Activated CD8-positive, alpha-beta memory T cell treated with anti-CD3 and anti-CD28 coated beads, Interleukin-2, amount 50 U/mL, for 24 hours (primary cell): ENCODE data around the gene YIPF1.
"Not testable (repeated sequence)": the region's sequence is repeated elsewhere in the genome, so short reads cannot be mapped to it uniquely, and the experiment has no call there.

Experiments used
- DNase-seq: peaks from one replicate; pipeline ENCODE4 v3.0.0-alpha.2; 2020; ENCODE audit errors: extremely low read depth

The YIPF1 gene

DNA sequence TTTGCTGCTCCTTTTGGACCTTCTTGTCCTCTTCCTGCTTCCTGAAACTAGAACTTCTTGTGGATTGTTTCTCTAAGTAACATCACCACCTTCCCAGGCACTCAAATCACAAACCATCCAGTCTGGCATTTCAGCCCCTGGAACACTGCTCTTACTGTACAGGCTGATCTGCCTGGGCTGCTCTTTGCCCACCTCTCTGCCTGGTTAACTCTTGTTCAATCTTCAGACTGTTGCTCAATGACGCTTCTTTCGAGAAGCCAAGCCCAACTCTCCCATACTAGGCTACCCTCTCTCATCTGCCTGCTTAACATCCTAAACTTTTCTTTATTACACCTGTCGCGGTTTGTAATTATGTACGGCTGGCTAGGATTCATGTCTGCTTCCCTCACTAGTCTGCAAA is 5.0 kb upstream of the YIPF1 start:
- DNase-seq = no peak

DNA sequence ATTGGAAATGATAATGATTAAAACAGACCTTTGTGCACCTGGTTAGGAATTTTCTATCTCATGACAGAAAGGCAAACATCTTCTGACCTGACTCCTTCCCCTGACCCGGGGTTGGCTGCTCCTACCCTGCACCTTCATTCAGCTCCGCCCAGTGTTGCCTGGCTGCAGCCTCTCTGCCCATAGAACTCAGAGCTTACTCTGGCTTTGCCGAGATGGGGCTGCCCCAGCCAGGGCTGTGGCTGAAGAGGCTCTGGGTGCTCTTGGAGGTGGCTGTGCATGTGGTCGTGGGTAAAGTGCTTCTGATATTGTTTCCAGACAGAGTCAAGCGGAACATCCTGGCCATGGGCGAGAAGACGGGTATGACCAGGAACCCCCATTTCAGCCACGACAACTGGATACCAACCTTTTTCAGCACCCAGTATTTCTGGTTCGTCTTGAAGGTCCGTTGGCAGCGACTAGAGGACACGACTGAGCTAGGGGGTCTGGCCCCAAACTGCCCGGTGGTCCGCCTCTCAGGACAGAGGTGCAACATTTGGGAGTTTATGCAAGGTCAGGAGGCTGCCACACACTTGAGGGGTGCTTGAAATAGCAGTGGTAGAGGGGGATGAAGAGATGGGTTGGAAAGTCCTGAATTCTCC is 4.5 kb upstream of the YIPF1 start, which contains the start of gene DIO1:
DIO1 (plus strand) TSS at position 189 of the 638 bp plus-strand sequence; CDS start at position 213, 24 bp downstream.
- no peak for DNase-seq

DNA sequence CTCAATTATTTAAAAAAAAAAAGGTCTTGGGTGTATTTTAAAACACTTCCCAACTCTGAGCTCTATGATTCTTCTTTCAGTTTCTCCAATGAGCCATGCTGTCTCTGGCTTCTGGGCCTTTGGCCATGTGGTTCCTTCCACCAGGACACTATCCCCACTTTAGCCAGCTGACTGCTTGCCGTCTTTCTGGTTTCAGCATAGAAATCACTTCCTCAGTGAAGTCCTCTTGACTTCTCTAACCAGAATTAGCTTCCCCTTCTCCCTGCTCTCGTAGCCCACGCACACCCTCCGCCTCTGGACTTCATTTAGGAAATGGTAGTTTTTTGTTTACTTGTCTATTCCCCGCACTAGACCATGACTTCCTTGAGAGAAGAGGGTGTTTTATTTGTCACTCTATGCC is 3.3 kb upstream of the YIPF1 start:
- DNase-seq = no peak

DNA sequence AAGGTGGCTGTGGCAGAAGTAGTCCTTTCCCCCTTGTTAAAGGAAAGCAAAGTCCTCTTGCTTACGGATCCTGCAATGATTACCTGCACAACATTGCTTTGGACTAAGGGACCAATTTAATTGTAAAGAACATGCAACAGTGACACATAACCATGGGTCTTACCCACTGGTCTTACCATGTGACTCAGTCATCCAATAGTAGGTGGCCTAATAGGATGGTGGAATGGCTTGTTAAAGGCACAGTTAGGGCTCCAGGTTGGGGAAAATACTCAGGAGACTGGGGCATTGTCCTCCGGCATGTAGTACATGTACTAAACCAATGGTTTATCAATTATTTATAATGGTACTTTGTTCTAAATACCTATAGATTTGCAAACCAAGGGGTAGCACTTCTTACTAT is 2.1 kb upstream of the YIPF1 start:
- DNase-seq = no peak

DNA sequence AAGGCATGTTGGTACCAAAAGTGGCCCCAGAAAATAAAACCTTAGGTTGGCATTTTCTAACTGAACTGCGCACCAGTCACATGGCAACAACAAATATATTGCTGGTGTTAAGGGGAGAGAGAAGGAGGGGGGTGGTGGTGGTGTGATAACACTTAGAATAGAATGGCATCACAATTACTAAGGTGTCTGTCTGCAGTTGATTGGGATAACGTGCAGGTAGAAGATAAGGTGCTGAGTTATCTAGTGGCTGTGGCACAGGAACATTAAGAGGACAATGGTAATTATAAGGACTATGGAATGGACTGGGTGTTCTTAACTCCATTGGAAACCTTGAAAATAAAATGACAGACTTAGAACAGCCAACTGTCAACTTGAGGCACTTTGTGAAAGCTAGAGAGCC is 1.4 kb upstream of the YIPF1 start:
- DNase-seq = no peak

DNA sequence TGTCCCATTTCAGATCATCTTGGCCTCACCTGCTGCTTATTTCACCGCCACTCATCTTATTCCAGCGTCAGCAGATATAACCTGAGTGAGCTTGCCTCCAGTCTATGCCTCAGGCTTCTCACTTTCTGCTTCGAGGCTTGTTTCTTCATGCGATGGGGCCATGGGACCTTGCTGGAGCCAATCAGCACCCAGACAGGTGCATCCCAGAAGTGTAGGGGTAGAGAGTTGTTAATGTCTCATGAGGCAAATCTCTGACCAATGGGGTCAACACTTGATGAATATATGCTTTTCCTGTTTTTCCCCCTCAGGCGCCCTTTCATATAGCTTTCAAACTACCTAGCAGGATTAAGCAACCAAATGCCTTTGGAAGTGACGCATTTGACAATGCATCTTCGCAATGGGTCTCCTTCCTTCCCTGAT is 935 bp upstream of the YIPF1 start:
- no peak for DNase-seq

DNA sequence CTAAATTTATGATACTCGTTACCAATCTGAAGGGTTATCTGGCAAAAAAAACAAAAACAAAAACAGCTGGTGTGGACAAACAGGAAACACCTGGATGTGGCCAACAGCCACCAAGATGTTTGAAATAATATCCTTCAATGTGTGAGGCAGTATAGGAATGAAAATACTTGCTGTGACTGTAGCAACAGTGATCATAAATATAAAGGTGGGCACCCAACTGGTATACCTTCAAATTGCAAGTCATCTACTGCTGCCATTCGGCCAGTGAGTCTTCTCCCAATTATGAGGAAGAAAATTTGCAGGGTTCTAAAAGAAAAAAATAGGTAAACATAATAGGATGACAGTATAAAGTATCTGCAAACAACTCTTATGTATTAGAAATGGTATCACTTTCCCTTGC is 916 bp downstream of the YIPF1 start:
- DNase-seq = no peak

DNA sequence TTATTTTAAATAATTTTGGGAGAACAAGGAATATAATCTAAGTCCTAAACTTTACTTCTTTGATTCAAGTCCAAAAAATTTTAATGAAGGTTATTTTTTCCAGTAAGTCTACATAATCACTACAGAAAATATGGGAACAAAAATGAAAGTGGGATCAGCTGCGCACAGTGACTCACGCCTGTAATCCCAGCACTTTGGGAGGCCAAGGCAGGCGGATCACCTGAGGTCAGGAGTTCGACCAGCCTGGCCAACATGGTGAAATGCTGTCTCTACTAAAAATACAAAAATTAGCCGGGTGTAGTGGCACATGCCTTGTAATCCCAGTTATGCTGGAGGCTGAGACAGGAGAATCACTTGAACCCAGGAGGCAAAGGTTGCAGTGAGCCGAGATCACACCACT is 6.0 kb downstream of the YIPF1 start:
- not testable (repeated sequence) for DNase-seq

DNA sequence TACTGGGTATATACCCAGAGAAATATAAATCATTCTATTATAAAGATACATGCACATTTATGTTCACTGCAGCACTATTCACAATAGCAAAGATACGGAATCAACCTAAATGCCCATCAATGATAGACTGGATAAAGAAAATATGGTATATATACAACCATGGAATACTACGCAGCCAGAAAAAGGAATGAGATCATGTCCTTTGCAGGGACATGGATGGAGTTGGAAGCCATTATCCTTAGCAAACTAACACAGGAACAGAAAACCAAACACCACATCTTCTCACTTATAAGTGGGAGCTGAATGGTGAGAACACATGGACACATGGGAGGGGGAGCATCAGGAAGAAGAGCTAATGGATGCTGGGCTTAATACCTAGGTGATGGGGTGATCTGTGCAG is 7.7 kb downstream of the YIPF1 start:
- DNase-seq = not testable (repeated sequence)

DNA sequence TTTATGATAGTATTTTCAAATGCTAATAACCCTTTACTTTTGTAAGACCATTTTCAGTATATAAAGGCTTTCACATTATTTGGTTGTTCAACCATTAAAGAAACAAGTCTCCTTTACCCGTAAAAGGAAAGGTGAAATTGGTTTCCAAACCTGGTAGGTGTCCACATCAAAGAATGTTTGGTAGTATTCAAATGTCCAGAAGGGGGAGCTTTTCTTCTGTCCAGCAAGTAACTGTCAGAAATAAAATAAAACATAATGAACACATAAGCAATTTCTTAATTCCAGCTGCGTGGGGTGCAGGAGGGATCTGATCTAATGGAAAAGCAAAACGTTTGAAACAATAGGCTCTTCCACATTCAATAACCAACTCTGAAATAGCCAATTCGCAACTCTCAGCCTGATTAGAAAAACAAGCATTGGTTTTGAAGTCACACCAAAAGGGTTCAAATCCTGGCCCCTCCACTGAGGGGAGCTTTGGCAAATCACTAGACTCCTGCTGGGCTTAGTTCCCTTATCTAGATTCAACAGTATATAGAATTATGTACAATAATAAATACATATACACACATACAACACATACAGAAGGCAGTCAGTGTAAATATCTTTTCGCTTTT is 11.0 kb downstream of the YIPF1 start:
- no peak for DNase-seq

DNA sequence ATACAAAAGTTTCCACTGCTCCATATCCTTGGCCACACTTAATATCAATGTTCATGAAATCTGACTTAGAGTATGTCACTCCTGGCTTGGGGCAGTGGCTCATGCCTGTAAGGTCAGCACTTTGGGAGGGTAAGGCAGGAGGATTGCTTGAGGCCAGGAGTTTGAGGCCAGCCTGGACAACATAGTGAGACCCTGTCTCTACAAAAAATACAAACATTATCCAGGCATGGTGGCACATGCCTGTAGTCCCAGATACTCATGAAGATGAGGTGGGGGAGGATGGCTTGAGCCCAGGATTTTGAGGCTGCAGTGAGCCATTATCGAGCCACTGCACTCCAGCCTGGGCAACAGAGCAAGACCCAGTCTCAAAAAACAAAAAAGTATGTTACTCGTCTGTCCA is 14.4 kb downstream of the YIPF1 start:
- not testable (repeated sequence) for DNase-seq

DNA sequence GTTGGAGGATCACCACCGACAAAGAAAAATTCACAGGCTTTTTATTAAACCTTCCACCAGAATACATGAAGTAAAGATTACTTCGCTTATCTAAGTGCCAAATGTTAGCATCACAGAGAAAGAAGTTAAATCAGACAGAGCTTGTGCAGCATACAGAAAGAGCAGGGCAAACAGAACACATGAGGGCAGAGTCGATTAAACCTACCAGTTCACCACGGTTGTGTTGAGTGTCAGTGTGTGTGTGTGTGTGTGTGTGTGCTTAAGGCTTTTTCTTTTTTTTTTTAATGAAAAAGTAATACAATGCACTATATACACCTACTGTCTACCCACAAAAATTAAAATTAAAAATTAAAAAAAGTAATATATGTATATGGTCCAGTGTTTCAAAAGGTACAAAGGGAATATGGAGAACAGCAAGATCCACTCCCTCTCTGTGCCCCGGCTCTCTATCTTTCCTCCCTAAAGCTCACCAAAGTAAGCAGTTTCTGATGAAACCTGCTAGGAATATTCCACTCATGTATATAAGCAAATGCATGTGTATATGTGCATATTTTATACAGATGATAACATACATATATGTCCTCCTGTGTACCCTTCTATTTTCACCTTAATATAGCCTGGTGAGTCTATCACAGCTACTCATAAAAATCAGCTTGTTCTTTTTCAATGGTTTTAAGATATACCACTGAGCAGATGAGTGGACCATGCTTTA is 17.7 kb downstream of the YIPF1 start:
- DNase-seq = no peak

DNA sequence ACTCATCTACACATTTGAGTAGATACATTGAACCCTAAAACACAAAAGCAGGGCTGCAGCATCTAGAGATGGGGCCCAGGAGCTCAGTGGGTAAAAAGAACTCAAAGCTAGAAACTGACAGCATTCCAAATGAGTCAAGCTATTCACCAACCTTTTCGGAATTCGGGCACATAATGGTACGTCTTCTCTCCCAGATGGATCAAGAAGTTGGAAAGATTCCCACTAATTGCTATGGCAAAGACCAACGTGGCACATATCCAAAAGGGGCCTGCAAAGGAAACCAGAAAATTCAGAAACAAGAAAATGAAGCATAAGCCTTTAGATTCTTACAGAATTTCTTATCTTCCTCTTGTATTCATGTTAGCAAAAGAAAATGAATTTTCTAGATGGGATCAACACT is 18.4 kb downstream of the YIPF1 start:
- DNase-seq = no peak

DNA sequence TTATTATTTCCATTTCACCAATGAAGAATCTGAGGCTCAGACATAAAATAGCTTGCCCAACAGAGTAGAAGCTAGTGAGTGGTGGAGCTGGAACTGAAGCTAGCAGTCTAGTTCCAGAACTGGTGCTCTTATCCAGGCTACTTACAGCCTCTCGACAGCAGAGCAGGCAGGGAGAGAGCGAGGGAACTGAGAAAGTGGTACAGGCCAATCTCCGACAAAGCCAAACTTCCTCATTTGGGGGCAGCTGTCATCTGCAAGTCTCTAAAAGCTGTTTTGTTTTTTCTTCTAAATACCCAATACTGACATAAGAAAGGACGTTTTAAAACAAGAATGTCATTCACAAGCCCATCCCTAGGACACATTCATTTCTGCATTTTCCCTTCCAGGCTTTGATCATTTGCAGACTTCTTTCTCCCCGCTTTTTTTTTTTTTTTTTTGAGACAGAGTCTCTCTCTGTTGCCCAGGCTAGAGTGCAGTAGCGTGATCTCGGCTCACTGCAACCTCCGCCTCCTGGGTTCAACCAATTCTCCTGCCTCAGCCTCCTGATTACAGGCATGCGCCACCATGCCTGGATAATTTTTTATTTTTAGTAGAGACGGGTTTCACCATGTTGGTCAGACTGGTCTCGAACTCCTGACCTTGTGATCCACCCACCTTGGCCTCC is 20.0 kb downstream of the YIPF1 start:
- DNase-seq = no peak

DNA sequence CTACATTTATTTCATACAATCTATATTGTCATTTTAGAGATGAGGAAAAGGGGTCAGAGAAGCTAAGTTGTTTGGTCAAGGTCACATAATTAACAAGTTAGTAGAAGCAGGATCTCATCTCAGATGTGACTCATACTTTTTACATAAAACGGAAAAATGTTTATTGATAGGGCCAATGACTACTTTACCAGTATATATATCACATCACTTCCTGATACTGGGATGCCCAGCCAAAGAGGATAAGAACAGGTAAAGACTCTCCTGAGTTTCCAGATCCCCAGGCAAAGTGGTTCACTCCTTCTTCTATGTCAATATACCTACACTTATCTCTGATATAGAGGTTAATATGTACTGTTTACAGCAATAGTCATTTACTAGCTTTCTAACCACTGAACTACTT is 21.0 kb downstream of the YIPF1 start:
- DNase-seq = no peak

DNA sequence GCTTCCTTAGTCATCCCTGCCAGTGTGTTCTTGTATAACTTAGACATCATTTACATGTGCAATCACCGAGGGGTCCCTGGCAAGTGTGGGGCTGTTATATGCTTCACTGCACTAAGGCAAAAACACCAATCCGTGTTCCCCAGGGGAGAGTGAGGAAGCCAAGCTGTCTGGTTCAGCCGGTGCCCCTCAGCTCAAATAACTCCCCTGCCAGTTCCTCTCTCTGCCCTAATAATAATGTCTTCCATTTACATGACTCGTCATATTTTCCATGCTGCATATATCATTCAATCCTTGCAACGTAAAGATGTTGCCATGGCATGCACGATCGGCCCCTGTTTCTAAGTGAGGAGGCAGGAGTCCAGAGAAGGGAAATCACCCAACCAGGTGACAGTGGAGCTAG is 27.1 kb downstream of the YIPF1 start:
- DNase-seq = no peak

DNA sequence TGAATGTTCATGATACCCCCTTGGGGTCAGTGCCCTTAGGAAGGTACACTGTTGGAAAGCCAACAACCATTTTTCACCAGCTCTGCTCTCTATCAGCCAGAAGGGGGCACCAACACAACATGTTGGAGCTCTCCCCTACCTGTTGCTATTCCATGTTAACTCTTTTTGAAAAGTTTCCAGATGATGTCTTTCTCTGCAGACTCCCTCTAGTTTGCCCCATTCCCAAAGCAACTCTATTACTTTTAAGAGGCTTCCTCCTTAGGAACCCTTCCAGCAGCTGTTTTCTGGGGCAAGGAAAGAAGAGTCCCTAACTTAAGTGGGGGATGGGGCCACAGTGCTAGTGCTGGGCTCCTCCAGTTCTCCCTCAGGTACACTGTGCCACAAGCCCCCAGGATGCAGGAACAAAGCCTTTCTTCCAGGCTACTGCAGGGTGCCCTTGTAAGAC is 28.6 kb downstream of the YIPF1 start:
- no peak for DNase-seq

DNA sequence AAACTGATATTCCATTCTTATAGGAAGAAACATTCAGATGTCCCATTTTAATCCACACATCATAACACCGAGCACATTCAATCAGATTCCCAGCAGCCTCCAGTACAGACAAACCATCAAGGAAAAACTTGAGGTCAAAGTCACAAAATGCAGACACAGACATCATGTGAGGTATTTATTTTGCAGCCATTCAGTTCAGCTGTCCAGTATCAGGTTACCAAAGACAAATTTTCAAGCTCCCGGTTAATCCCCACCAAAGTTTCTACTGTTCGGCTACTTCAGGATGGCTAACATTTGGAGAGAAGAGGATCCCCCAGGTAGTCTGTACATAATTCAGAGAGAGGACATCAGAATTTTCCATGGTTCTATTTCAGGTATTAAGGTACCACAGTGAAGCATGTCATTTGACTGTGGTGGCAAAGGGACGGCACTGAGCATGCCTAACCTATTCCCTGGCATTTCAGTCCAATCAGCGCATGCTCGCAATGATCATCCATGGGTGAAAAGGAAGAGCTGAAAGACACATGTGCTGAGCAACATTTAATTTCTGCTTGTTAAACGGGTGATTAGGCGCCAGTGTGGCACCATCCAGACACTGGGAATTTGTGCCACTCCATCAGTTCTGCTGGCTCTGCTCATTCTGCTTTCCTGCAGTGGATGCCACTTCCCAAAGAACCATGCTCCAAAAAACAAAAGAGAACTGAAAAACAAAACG is 37.9 kb downstream of the YIPF1 start:
- DNase-seq = no peak

DNA sequence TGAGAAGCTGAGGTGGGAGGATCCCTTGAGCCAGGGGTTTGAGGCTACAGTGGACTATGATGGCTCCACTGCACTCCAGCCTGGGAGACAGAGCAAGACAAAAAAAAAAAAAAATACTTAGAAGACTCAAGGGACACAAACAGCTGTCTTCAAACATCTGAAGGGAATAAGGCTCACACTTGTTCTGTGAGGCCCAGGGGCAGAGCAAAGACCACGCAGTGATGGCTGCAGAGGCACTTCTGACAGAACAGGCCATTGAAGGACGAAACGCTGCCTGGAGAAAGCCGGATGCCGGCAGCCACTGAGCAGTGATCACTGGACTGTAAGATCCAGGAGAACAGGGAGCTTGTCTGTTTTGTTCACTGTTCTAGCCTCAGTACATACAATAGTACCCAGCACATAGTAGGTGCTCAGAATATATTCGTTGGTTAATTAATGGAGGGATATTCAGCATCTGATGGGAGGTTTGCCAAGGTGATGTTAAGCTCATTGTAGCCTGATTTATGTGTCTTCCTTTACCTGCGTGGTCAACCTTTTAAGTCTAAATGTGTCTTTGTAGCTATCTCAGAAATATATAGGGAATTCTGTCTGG is 39.4 kb downstream of the YIPF1 start:
- no peak for DNase-seq

DNA sequence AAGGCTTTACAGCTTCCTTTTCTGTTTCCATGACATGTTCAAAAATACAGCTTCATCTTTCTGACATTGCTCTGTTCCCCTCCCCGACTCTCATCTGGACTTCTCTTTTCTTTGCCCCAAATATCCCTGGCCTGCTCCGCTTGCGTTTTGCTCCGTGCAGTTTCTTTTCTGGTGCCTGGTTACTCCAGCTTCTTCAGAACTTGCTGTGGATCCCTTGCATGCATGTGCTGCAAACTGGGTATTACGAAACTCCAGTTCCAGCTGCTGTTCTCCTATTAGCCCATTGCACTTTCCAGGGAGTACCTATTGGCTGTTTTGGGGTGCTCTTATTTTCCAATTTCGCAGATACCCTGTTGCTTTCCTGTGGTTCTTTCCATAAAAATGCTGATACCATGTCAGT is 41.6 kb downstream of the YIPF1 start:
- DNase-seq = no peak

DNA sequence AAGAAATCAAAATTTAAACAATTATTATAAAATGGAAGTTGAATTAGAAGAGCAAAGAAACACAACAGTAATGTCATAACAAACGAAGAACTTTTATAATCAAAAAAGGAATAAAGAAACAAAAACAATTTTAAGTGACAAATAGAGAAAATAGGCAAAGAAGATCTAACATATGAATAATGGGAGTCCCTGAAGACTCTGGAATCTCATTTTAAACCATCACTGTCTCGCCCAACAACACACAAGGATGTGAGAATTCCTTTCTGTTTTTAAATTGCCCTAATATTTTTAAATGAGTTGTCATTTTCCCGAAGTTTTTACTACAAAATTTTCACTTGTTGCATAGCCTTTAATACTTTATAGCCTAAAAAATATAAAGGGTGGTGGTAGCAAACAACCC is 47.2 kb downstream of the YIPF1 start:
- no peak for DNase-seq

DNA sequence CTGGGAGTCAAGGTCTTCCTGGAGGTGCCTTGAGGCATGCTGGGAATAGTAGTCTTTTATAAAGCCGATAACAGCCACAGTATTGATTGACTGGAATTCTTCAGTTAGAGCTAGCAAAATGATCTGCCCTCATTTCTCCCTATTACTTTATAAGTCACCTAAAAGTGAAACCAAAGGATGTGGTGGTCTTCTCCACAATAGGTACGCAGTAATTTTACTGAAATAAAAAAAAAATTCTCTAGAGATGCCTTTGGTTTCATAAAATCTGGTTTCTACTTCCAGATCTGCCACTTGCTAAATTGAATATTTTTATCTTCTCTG is 51.0 kb downstream of the YIPF1 start:
- no peak for DNase-seq
